Measurements from ENCODE around the gene SPATA16.

GRCh38 chr3:173065543-173065981 is 75.5 kb downstream of the SPATA16 start:
- no peak for TF ChIP-seq MAX (IDR thresholded peaks at IDR 0.05)
- TF ChIP-seq, protein P1, sequence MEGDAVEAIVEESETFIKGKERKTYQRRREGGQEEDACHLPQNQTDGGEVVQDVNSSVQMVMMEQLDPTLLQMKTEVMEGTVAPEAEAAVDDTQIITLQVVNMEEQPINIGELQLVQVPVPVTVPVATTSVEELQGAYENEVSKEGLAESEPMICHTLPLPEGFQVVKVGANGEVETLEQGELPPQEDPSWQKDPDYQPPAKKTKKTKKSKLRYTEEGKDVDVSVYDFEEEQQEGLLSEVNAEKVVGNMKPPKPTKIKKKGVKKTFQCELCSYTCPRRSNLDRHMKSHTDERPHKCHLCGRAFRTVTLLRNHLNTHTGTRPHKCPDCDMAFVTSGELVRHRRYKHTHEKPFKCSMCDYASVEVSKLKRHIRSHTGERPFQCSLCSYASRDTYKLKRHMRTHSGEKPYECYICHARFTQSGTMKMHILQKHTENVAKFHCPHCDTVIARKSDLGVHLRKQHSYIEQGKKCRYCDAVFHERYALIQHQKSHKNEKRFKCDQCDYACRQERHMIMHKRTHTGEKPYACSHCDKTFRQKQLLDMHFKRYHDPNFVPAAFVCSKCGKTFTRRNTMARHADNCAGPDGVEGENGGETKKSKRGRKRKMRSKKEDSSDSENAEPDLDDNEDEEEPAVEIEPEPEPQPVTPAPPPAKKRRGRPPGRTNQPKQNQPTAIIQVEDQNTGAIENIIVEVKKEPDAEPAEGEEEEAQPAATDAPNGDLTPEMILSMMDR (CRISPR knock-in tag; IDR thresholded peaks at IDR 0.05) = no peak
- no peak for TF ChIP-seq CHD4 (IDR thresholded peaks at IDR 0.05; ENCODE audit: borderline replicate concordance, low read length)
- TF ChIP-seq ZFX (CRISPR knock-in tag; IDR thresholded peaks at IDR 0.05; ENCODE audit: low read depth) = no peak
- TF ChIP-seq SIN3A (IDR thresholded peaks at IDR 0.05; ENCODE audit: borderline replicate concordance, low read depth, low read length) = no peak
- no peak for TF ChIP-seq ZNF615 (CRISPR knock-in tag; IDR thresholded peaks at IDR 0.05; ENCODE audit: borderline replicate concordance)
